Bronchial epithelial cell (primary cell): ENCODE data around the gene INO80C. TPM values are rescaled to one million over a fixed set of nuclear protein-coding genes. Genes with fewer than 3 reads are reported as not detected.
"Not testable (repeated sequence)": the region's sequence is repeated elsewhere in the genome, so short reads cannot be mapped to it uniquely, and the experiment has no call there.

ENCODE experiments used
- DNase-seq: peaks from one replicate; pipeline ENCODE4 v3.0.0-alpha.2; 2010; ENCODE audit warnings: low read depth
- FAIRE-seq: peaks from 2 replicates; lab custom pipeline; 2011; peaks lifted over from hg19 to GRCh38; lab: Jason Lieb, UNC
- H3K27me3 ChIP-seq: 2 replicates; pipeline ENCODE4 v1.5.1; 2011; ENCODE audit warnings: low read length; ENCODE audit not compliant: control insufficient read depth, insufficient read depth
- H3K36me3 ChIP-seq: 2 replicates; pipeline ENCODE4 v1.5.1; 2011; ENCODE audit warnings: low read length; ENCODE audit not compliant: control insufficient read depth, insufficient read depth
- H3K4me3 ChIP-seq: 2 replicates; pipeline ENCODE4 v1.5.1; 2011; ENCODE audit warnings: mild to moderate bottlenecking, low read depth, low read length, control low read depth
- total RNA-seq: library from RNA; depleted of rRNA; stranded (reverse); fragments of >200 nt; gene quantifications from 2 replicates; pipeline ENCODE4 v1.2.1, GENCODE V29; 2014
- TF ChIP-seq, protein P1 (sequence below): IDR thresholded peaks from 2 replicates; pipeline ENCODE4 v1.5.1; 2011; ENCODE audit warnings: mild to moderate bottlenecking, moderate library complexity, low read length, control low read depth, inconsistent platforms; ENCODE audit not compliant: insufficient read depth, severe bottlenecking

Gene INO80C
- total RNA-seq, 1 donor from 2014 or later: 5.3 TPM

DNA sequence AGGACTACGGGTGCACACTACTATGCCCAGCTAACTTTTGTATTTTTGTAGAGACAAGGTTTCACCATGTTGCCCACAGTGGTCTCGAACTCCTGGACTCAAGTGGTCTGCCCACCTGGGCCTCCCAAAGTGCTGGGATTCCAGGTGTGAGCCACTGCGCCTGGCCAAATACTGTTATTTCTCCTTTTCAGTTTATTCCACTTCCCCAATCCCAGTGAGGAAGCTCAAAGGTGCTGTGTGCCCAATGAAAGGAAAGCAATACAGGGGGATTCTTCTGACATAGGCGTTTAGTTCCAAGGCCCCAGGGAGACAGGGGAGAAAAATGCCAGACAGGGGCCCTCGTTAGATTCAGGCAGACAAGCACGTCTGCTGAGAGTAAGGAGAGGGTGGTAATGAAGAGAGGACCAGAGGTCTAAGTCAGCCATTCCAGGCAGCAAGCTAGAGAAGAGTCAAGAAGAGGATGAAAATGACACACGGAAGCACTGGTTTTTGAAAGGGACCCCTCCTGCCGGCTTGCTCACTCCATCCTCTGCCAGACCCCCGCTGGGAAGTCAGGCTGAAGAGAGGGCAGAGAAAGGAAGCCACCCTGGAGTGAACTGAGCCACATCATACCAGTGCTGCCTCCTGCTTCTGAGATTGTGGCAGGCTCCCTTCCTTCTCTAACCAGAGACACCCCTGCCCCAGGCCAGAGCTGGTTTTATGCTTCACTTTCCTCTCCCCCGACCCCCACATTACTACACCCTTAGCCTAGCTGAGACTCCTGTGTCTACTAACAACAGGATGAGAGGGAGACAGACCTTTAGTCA is 6.7 kb downstream of the INO80C start:
- Histone ChIP-seq H3K36me3 (no peaks in the 10 kb centered on the region), H3K27me3 (no peaks in the 10 kb centered on the region), H3K4me3 (no peak overlapping the region)
- TF ChIP-seq, protein P1, sequence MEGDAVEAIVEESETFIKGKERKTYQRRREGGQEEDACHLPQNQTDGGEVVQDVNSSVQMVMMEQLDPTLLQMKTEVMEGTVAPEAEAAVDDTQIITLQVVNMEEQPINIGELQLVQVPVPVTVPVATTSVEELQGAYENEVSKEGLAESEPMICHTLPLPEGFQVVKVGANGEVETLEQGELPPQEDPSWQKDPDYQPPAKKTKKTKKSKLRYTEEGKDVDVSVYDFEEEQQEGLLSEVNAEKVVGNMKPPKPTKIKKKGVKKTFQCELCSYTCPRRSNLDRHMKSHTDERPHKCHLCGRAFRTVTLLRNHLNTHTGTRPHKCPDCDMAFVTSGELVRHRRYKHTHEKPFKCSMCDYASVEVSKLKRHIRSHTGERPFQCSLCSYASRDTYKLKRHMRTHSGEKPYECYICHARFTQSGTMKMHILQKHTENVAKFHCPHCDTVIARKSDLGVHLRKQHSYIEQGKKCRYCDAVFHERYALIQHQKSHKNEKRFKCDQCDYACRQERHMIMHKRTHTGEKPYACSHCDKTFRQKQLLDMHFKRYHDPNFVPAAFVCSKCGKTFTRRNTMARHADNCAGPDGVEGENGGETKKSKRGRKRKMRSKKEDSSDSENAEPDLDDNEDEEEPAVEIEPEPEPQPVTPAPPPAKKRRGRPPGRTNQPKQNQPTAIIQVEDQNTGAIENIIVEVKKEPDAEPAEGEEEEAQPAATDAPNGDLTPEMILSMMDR: no peak
- FAIRE-seq (no peak), DNase-seq (no peak)

DNA sequence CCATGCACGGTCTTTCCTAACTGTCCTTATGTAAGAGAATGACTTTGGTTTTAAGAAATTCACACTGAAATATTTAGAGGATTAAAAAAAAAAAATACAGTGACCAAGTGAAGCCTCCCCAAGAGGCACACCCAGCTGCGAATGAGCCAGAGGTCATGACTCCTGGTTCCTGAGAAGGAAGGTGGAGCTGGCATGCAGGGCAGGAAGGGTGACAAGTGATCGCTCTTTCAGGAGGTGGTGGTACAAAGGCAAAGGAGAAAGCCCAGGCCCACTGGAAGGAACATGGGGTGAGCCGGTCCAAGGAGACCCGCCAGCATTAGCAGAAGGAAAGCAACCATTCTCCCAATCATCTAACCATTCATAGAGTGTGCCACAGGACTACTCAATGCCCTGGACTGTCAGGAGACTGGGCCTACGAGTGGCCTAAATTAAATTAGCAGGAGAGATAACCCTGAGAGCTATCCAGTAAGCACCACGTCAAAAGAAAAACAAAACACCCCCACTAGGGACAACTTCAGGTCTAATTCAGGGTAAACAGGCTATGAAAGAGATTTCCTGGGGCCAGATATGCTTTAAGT is 7.8 kb downstream of the INO80C start:
- Histone ChIP-seq H3K36me3 (no peaks in the 10 kb centered on the region), H3K4me3 (no peak overlapping the region), H3K27me3 (no peaks in the 10 kb centered on the region)
- DNase-seq (no peak), FAIRE-seq (no peak)
- TF ChIP-seq, protein P1: no peak

DNA sequence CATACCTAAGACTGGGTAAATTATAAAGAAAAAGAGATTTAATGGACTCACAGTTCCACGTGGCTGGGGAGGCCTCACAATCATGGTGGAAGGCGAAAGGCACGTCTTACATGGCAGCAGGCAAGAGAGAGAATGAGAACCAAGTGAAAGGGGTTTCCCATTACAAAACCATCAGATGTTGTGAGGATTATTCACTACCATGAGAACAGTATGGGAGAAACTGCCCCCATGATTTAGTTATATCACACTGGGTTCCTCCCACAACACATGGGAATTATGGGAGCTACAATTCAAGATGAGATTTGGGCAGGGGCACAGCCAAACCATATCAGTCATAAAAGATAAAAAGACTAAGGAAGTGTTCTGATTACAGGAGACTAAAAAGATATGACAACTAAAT is 8.5 kb downstream of the INO80C start:
- H3K36me3 ChIP-seq, H3K4me3 ChIP-seq, FAIRE-seq, DNase-seq, H3K27me3 ChIP-seq: not testable (repeated sequence)

DNA sequence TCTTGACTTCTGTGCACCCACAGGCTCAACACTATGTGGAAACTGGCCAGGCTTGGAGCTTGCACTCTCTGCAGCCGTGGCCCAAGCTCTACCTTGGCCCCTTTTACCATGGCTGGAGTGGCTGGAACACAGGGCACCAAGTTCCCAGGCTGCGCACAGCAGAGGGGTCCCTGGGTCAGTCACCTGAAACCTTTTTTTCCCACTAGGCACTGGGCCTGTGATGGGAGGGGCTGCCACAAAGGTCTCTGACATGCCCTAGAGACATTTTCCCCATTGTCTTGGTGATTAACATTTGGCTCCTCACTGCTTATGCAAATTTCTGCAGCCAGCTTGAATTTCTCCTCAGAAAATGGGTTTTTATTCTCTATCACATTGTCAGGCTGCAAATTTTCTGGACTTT is 9.4 kb downstream of the INO80C start:
- H3K36me3 ChIP-seq: not testable (repeated sequence)

DNA sequence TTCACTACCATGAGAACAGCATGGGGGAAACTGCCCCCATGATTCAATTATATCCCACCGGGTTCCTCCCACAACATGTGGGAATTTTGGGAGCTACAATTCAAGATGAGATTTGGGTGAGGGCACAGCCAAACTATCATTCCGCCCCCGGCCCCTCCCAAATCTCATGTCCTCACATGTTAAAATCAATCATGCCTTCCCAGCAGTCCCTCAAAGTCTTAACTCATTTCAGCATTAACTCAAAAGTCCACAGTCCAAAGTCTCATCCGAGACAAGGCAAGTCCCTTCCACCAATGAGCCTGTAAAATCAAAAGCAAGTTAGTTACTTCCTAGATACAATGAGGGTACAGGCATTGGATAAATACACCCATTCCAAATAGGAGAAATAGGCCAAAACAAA is 10.2 kb downstream of the INO80C start:
- not testable (repeated sequence) for H3K4me3 ChIP-seq, DNase-seq, H3K27me3 ChIP-seq, FAIRE-seq, H3K36me3 ChIP-seq

More for the DNA sequence above, 9.4 kb downstream of the INO80C start:
- H3K27me3 ChIP-seq, FAIRE-seq, H3K4me3 ChIP-seq, DNase-seq: not testable (repeated sequence)

DNA sequence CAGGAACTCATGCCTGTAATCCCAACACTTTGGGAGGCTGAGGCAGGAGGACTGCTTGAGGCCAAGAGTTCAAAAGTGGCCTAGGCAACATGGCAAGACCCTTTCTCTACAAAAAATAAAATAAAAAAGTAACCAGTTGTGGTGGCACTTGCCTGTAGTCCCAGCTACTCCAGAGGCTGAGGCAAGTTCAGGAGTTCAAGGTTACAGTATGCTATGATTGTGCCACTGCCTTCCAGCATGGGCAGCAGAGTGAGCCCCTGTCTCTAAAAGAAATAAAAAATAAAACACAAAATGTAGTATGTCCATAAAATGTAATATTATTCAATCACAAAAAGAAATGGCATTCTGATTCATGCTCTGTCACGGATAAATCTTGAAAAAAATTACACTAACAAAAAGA is 11.9 kb downstream of the INO80C start:
- H3K27me3 ChIP-seq: no peaks in the 10 kb centered on the region
- FAIRE-seq: no peak
- TF ChIP-seq, protein P1: no peak
- no peaks in the 10 kb centered on the region for H3K36me3 ChIP-seq
- no peak overlapping the region for H3K4me3 ChIP-seq
- no peak for DNase-seq

DNA sequence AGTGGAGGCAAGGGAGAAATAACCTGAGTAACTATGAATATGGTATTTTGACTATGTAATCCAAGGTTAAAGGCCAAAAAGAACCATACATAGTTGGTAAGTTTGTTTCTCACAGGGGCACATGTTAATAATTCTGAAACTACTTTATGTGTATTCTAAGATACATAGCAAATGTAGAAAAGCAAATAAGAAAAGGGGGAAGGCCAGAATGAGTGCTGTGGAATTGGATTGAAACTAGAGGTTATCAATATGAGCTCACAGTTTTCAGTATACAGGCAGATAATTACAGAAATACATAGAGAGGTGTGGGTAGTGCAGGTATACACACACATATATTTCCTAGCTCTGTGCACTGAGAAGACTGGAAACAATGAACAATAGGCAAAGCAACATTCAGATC is 13.7 kb downstream of the INO80C start:
- Histone ChIP-seq H3K36me3 (no peaks in the 10 kb centered on the region), H3K4me3 (no peak overlapping the region), H3K27me3 (no peaks in the 10 kb centered on the region)
- TF ChIP-seq, protein P1: no peak
- FAIRE-seq: no peak
- no peak for DNase-seq
